OCI-LY1 (cell line): ENCODE results near the gene MPP1.

Experiments
- H2AFZ ChIP-seq: fragments of 200-600 bp; sonication (generic), shearing (Covaris generic); 2 replicates; pipeline ENCODE4 v1.6.0; 2014; ENCODE audit warnings: antibody characterized with exemption, mild to moderate bottlenecking, low read length
- H3F3A ChIP-seq: fragments of 200-600 bp; sonication (generic), shearing (Covaris generic); 2 replicates; pipeline ENCODE4 v1.6.0; 2014; ENCODE audit warnings: mild to moderate bottlenecking, antibody characterized with exemption, low read length, moderate library complexity; ENCODE audit not compliant: insufficient read depth
- H3K27ac ChIP-seq: fragments of 200-600 bp; sonication (generic); 2 replicates; pipeline ENCODE4 v1.5.1; 2014; ENCODE audit warnings: low read length, mixed run types, mild to moderate bottlenecking, low read depth; ENCODE audit not compliant: poor library complexity, severe bottlenecking
- H3K27me3 ChIP-seq: fragments of 200-600 bp; sonication (generic); 2 replicates; pipeline ENCODE4 v1.6.0; 2014; ENCODE audit warnings: antibody characterized with exemption, mild to moderate bottlenecking, low read length, moderate library complexity; ENCODE audit not compliant: insufficient read depth
- H3K36me3 ChIP-seq: fragments of 200-600 bp; sonication (generic); 2 replicates; pipeline ENCODE4 v1.6.1; 2014; ENCODE audit warnings: mild to moderate bottlenecking, antibody characterized with exemption, low read length, moderate library complexity, mixed read lengths; ENCODE audit not compliant: insufficient read depth
- H3K4me1 ChIP-seq: fragments of 200-600 bp; sonication (generic); 2 replicates; pipeline ENCODE4 v1.5.1; 2014; ENCODE audit warnings: mild to moderate bottlenecking, low read length, moderate library complexity; ENCODE audit not compliant: insufficient read depth, severe bottlenecking
- H3K4me2 ChIP-seq: fragments of 200-600 bp; sonication (generic), shearing (Covaris generic); 2 replicates; pipeline ENCODE4 v1.6.1; 2014; ENCODE audit warnings: low read length
- H3K4me3 ChIP-seq: fragments of 200-600 bp; sonication (generic); 2 replicates; pipeline ENCODE4 v1.5.1; 2014; ENCODE audit warnings: low read length, low read depth, mild to moderate bottlenecking, mixed read lengths; ENCODE audit not compliant: poor library complexity, severe bottlenecking
- H3K79me2 ChIP-seq: fragments of 200-600 bp; shearing (Covaris generic); 2 replicates; pipeline ENCODE4 v1.6.1; 2016; ENCODE audit warnings: mixed run types, low read length, mixed read lengths; ENCODE audit not compliant: insufficient read depth
- H3K9ac ChIP-seq: fragments of 200-600 bp; sonication (generic), shearing (Covaris generic); 2 replicates; pipeline ENCODE4 v1.6.1; 2014; ENCODE audit warnings: mild to moderate bottlenecking, low read length, mixed read lengths
- H3K9me2 ChIP-seq: fragments of 200-600 bp; sonication (generic), shearing (Covaris generic); 2 replicates; pipeline ENCODE4 v1.6.1; 2014; ENCODE audit warnings: low read depth, mild to moderate bottlenecking, low read length, mixed read lengths
- H3K9me3 ChIP-seq: fragments of 200-600 bp; shearing (Covaris generic); 2 replicates; pipeline ENCODE4 v1.6.1; 2014; ENCODE audit warnings: low read length, mixed read lengths
- H4K20me1 ChIP-seq: fragments of 200-600 bp; sonication (generic), shearing (Covaris generic); 2 replicates; pipeline ENCODE4 v1.6.0; 2016; ENCODE audit warnings: mild to moderate bottlenecking, low read length; ENCODE audit not compliant: insufficient read depth
- EZH2 ChIP-seq: fragments of 200-600 bp; sonication (generic), shearing (Covaris generic); IDR thresholded peaks from 2 replicates; pipeline ENCODE4 v1.8.0; 2017; ENCODE audit warnings: borderline replicate concordance, mixed run types, mild to moderate bottlenecking, antibody characterized with exemption, low read length, moderate library complexity, mixed read lengths
- TF ChIP-seq, protein P1 (sequence below): fragments of 200-600 bp; sonication (generic), shearing (Covaris generic); IDR thresholded peaks from 2 replicates; pipeline ENCODE4 v1.5.1; 2017; ENCODE audit warnings: mild to moderate bottlenecking, antibody characterized with exemption, low read length, moderate library complexity, mixed read lengths

MPP1 gene

GRCh38 chrX:154774622-154775021, 30.7 kb downstream of the MPP1 start:
- Histone ChIP-seq H3K9me2 (no peaks in the 10 kb centered on the region), H3K4me2 (no peak overlapping the region), H3K4me1 (no peaks in the 10 kb centered on the region), H3K27ac (no peak overlapping the region), H4K20me1 (no peaks in the 10 kb centered on the region), H2AFZ (no peak overlapping the region), H3F3A (no peaks in the 10 kb centered on the region), H3K27me3 (no peaks in the 10 kb centered on the region), H3K4me3 (no peak overlapping the region), H3K9me3 (no peaks in the 10 kb centered on the region), H3K9ac (no peak overlapping the region), H3K79me2 (no peaks in the 10 kb centered on the region), H3K36me3 (peaks cover 89% of the 10 kb centered on the region)
- TF ChIP-seq EZH2: no peak
- TF ChIP-seq, protein P1, sequence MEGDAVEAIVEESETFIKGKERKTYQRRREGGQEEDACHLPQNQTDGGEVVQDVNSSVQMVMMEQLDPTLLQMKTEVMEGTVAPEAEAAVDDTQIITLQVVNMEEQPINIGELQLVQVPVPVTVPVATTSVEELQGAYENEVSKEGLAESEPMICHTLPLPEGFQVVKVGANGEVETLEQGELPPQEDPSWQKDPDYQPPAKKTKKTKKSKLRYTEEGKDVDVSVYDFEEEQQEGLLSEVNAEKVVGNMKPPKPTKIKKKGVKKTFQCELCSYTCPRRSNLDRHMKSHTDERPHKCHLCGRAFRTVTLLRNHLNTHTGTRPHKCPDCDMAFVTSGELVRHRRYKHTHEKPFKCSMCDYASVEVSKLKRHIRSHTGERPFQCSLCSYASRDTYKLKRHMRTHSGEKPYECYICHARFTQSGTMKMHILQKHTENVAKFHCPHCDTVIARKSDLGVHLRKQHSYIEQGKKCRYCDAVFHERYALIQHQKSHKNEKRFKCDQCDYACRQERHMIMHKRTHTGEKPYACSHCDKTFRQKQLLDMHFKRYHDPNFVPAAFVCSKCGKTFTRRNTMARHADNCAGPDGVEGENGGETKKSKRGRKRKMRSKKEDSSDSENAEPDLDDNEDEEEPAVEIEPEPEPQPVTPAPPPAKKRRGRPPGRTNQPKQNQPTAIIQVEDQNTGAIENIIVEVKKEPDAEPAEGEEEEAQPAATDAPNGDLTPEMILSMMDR: no peak

GRCh38 chrX:154762537-154763296, 42.6 kb downstream of the MPP1 start, which contains the start of gene DKC1:
Gene DKC1 (plus strand): TSS chrX:154762864. CDS start chrX:154762966, 102 bp downstream.
- TF ChIP-seq, protein P1: no peak
- TF ChIP-seq EZH2: no peak
- Histone ChIP-seq H3K79me2 (peaks cover 21% of the 10 kb centered on the region), H2AFZ (no peak within 1 kb of the TSS), H4K20me1 (no peaks in the 10 kb centered on the region), H3K4me1 (peaks cover 18% of the 10 kb centered on the region), H3K36me3 (peaks cover 38% of the 10 kb centered on the region), H3K4me3 (peak within 1 kb of the TSS; percentile 100), H3K27me3 (no peaks in the 10 kb centered on the region), H3K9ac (peak within 1 kb of the TSS; percentile 99), H3F3A (no peaks in the 10 kb centered on the region), H3K4me2 (peak within 1 kb of the TSS; percentile 87), H3K9me3 (no peaks in the 10 kb centered on the region), H3K27ac (peak within 1 kb of the TSS; percentile 89), H3K9me2 (no peaks in the 10 kb centered on the region)

DNA sequence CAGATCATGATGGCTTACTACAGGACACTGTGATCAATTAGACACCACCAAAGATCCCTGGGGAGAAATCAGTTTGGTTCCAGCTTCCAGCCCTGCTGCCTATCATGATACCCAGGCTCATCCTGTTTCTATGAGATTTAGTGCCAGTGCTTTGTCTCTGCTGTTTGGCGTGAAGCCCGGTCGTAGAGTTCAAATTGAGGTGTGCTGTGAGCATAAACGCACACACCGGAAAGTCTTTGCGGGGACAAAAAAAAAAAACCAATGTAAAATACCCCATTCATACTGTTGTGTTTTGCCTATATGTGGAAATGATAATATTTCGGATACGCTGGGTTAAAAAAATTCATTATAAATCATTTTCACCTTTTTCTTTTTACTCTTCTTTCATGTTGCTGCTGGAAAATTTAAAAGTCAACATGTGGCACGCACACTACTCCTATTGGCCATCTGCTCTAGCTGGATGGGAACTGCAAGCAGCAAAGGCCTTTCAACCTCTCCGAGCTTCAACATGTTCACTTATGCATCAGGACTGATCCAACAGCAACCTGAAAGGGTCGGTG, 43.2 kb downstream of the MPP1 start:
- H3K9me2 ChIP-seq: no peaks in the 10 kb centered on the region
- H3F3A ChIP-seq: no peaks in the 10 kb centered on the region
- no peak overlapping the region for H2AFZ ChIP-seq
- H3K9me3 ChIP-seq: no peaks in the 10 kb centered on the region
- TF ChIP-seq, protein P1: no peak
- H3K4me2 ChIP-seq: peak overlapping the region; percentile 68
- no peaks in the 10 kb centered on the region for H3K27me3 ChIP-seq
- peaks cover 31% of the 10 kb centered on the region for H3K36me3 ChIP-seq
- H3K4me1 ChIP-seq: peaks cover 18% of the 10 kb centered on the region
- H4K20me1 ChIP-seq: no peaks in the 10 kb centered on the region
- H3K9ac ChIP-seq: peak overlapping the region; percentile 70
- peak overlapping the region; percentile 89 for H3K27ac ChIP-seq
- peak overlapping the region; percentile 100 for H3K4me3 ChIP-seq
- H3K79me2 ChIP-seq: peaks cover 21% of the 10 kb centered on the region
